Thymus (tissue), 11 donors: ENCODE data around the gene SAMD3. TPM values are rescaled to one million over a fixed set of nuclear protein-coding genes. Genes with fewer than 3 reads are reported as not detected.
"Not testable (repeated sequence)": the region's sequence is repeated elsewhere in the genome, so short reads cannot be mapped to it uniquely, and the experiment has no call there.

Experiments used
- DNase-seq, 9 donors: peaks; one replicate each; pipeline ENCODE4 v3.0.0-alpha.2; 2013; ENCODE audit warnings: low spot score in 9 of 9, low read depth in 6 of 9, missing footprints in 1 of 9
- H3K27ac ChIP-seq, 2 donors: one replicate each; pipeline ENCODE4 v1.5.1; 2013; ENCODE audit warnings: control low read depth in 1 of 2, low read depth in 1 of 2, low read length in 1 of 2, mild to moderate bottlenecking in 1 of 2, moderate library complexity in 1 of 2
- H3K27me3 ChIP-seq, 2 donors: one replicate each; pipeline ENCODE4 v1.5.1; 2013; ENCODE audit warnings: low read length in 1 of 2; ENCODE audit not compliant: control insufficient read depth in 2 of 2, insufficient read depth in 1 of 2
- H3K36me3 ChIP-seq, 2 donors: one replicate each; pipeline ENCODE4 v1.5.1; 2013; ENCODE audit warnings: low read length in 1 of 2, mild to moderate bottlenecking in 1 of 2, moderate library complexity in 1 of 2; ENCODE audit not compliant: control insufficient read depth in 2 of 2, insufficient read depth in 2 of 2
- H3K4me1 ChIP-seq, 2 donors: one replicate each; pipeline ENCODE4 v1.5.1; 2013; ENCODE audit warnings: low read length in 2 of 2; ENCODE audit not compliant: control insufficient read depth in 2 of 2, insufficient read depth in 2 of 2
- H3K4me3 ChIP-seq, 2 donors: one replicate each; pipeline ENCODE4 v1.5.1; 2013; ENCODE audit warnings: low read length in 2 of 2, control low read depth in 1 of 2, mild to moderate bottlenecking in 1 of 2
- H3K9me3 ChIP-seq, 2 donors: one replicate each; pipeline ENCODE4 v1.5.1; 2013; ENCODE audit warnings: low read length in 1 of 2, mild to moderate bottlenecking in 1 of 2; ENCODE audit not compliant: control insufficient read depth in 2 of 2, insufficient read depth in 1 of 2
- WGBS: extraction: QIAGEN DNeasy Blood & Tissue Kit; methylation state at CpG from one replicate; pipeline ENCODE4 v1.1.7; 2013; 5-methylcytosine and 5-hydroxymethylcytosine counted together
- polyA plus RNA-seq: library from polyadenylated mRNA; stranded (reverse); fragments of 200-250 nt; gene quantifications from one replicate; pipeline ENCODE4 v1.2.3, GENCODE V29; 2013
- total RNA-seq: library from RNA; stranded (reverse); fragments of 120-200 nt; gene quantifications from one replicate; pipeline ENCODE4 v1.2.4, GENCODE V29; 2013
- donor health status: healthy.

SAMD3 gene
- total and polyA plus RNA-seq, 2 donors, result 9.6 to 23.9 TPM

DNA sequence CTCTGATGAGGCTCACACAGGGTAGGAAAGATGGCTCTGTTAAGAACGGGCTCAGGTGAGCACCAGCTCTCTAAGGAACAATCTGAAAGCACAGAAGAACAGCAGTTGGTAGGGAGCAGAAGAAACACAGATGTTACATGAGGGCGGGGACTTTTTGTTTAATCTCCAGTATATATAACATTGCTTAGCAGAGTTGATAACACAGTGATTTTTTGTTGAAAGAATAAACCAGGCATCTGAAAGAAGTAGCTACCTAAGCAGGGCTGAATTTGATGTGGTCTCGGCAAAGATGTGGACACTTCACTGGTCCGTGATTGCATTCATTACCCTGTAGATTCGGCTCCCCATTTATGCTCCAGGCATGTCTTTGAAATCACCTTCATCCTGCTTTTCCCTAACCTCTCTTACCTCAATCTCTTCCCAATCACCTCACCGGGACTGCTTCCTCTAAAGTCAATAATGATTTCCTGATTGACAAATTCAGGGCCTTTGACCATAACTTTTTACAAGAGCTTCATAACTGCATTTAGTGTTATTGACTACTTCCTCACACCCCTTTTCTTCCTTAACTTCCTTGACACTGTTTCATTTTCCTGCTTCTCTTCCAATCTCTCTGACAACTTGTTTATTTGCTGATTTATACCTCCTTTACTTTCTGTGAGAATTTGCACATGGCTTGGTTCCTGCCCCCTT, 34.4 kb downstream of the SAMD3 start:
- H3K27me3 ChIP-seq, result no peaks in the 10 kb centered on the region
- no peak overlapping the region for H3K27ac ChIP-seq
- no peaks in the 10 kb centered on the region for H3K9me3 ChIP-seq
- WGBS, result 93% methylated on average over 6 of the region's 6 CpGs
- no peak for DNase-seq
- no peaks in the 10 kb centered on the region for H3K36me3 ChIP-seq
- H3K4me1 ChIP-seq, result peaks cover 0 to 3% of the 10 kb centered on the region in 2 donors
- H3K4me3 ChIP-seq, result no peak overlapping the region

DNA sequence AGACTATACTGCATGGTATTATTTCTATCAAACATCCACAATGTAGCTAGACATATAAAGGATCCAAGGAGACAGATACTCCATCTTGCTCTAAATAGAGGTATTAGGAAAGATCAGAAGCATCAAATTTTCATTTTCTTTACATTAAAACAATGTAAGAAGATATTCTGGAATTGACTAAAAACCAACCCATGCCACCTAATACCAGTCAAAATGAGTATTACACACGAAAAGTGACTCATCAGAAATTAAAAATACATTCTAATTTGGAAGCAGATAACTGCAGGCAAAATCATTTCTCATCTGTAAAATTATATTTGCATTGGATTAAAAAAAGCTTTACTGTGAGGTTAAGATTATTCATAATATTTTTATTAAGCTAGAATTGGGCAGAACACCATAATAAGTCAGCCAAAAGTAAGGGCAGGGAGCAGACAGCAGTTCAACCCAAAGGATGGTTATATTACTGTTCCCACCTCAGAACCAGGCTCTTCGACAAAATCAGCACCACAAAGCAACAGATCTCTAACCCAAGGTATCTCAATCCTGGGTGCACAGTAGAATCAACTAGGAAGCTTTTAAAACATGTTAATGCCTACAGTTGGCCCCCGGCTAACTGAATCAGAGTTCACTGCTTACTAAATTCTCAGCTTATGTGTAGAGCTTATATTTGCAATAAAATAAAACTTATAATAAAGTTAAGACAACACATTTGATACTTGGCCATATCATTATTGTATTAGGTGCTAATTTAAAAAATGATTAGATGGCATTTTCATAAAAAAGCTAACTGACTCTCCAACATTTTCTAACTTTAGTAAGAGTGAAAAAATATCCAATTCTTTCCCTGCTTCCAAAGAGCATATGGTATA, 35.2 kb downstream of the SAMD3 start:
- WGBS, result 94% methylated on average over 3 of the region's 3 CpGs
- H3K27me3 ChIP-seq, result no peaks in the 10 kb centered on the region
- peaks cover 0 to 3% of the 10 kb centered on the region in 2 donors for H3K4me1 ChIP-seq
- H3K36me3 ChIP-seq, result no peaks in the 10 kb centered on the region
- H3K27ac ChIP-seq, result no peak overlapping the region
- H3K4me3 ChIP-seq, result no peak overlapping the region
- DNase-seq, result no peak
- H3K9me3 ChIP-seq, result no peaks in the 10 kb centered on the region

DNA sequence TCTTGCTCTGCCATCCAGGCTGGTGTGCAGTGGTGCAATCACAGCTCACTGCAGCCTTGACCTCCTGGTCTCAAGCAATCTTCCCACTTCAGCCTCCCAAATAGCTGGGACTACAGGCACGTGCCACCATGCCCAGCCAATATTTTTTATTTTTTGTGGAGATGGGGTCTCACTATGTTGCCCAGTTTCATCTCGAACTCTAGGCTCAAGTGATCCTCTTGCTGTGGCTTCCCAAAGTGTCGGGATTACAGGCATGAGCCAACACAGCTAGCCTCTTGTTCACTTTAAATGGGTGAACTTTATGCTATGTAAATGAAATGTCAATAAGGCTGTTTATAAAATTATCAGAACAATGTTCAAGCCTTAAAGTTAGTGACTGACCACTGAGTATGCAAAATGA, 37.1 kb downstream of the SAMD3 start:
- Histone ChIP-seq H3K4me1 (peaks cover 0 to 3% of the 10 kb centered on the region in 2 donors), H3K27ac (no peak overlapping the region), H3K4me3 (no peak overlapping the region), H3K36me3 (peaks cover 0 to 4% of the 10 kb centered on the region in 2 donors), H3K27me3 (no peaks in the 10 kb centered on the region), H3K9me3 (no peaks in the 10 kb centered on the region)
- no peak for DNase-seq
- WGBS, result 96% methylated on average over 3 of the region's 3 CpGs

DNA sequence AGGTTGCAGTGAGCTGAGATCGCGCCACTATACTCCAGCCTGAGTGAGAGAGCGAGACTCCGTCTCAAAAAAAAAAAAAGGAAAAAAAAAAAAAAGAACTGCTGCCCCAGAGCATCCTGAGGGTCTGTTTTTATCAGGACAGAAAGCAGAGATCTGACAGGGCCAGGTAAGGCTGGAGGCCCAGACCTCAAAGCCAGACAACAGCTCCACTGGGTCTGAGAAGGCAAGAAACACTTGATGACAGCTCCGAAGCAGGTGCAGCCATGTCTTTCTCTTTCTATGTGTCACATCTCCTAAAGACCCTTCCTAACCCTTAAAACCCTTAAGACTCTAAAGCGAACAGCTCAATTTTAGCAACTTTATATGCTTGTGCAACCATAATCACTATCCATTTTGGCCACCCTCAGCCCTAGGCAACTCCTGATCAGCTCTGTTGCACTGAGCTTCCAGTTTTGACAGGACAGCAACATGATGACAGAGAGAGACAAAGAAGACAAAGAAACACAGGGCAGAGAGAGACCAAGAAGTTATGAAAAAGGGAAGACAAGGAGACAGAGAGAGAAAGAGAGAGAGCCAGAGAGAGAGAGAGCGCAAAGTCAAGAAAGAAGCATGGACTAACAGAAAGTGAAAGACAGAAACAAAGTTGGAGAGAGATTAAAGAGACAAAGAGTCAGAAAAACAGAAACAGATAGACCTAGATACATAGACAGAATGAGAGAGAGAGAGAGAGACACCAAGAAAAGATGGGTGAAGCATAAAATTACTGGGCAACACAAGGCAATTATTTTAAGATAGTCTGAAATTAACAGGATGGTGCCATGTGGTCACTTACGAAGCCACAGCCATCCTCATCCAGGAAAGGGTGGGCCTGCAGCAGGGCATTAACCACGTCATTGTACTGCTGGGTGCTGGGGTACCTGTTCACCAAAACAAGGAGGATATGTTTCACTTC, 39.2 kb downstream of the SAMD3 start:
- H3K27me3 ChIP-seq, result no peaks in the 10 kb centered on the region
- no peak overlapping the region for H3K4me3 ChIP-seq
- peaks cover 0 to 3% of the 10 kb centered on the region in 2 donors for H3K4me1 ChIP-seq
- H3K27ac ChIP-seq, result no peak overlapping the region
- no peaks in the 10 kb centered on the region for H3K9me3 ChIP-seq
- 82% methylated on average over 9 of the region's 9 CpGs for WGBS
- peak in 1 of 9 donors; percentile 31 for DNase-seq
- H3K36me3 ChIP-seq, result peaks cover 0 to 4% of the 10 kb centered on the region in 2 donors

DNA sequence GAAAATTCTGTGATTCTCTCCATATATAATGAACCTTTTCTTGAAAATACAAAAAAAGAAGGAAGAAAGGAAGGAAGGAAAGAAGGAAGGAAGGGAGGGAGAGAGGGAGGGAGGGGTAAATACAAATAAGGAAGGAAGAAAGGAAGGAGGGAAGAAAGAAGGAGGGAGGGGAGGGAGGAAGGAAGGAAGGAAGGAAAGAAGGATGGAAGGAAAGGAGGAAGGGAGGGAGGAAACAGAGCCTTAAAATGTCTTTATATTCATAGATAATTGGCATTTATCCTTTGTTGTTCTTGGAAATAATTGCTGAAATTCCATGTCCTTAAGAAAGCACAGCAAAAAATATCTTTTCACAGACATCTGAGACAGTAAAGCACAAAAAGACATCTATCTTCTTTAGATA, 40.3 kb downstream of the SAMD3 start:
- H3K4me1 ChIP-seq, result peaks cover 0 to 3% of the 10 kb centered on the region in 2 donors
- no peak overlapping the region for H3K4me3 ChIP-seq
- no peak for DNase-seq
- H3K27ac ChIP-seq, result no peak overlapping the region
- H3K36me3 ChIP-seq, result peaks cover 0 to 4% of the 10 kb centered on the region in 2 donors
- H3K9me3 ChIP-seq, result no peaks in the 10 kb centered on the region
- no peaks in the 10 kb centered on the region for H3K27me3 ChIP-seq

DNA sequence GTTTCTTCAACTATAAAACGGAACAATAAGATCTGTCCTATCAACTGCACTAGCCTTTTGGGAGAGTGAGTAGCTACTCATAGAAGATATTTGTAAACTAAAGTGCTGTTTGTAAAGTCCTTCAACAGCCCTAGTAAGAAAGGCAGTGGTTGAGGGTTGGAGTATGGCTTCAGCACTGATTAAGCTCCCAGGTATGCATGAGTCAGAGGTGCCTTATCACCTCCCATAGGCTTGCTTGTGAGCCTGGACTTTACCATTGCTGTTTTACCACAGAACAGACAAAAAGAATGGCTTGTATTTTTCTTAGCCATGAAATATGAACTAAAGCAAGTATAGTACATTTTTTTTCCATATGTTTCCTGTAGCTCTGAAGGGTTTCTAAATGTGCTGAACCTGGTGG, 44.1 kb downstream of the SAMD3 start:
- DNase-seq, result no peak
- Histone ChIP-seq H3K36me3 (peaks cover 0 to 4% of the 10 kb centered on the region in 2 donors), H3K4me1 (peaks cover 0 to 3% of the 10 kb centered on the region in 2 donors), H3K4me3 (no peak overlapping the region), H3K27ac (no peak overlapping the region), H3K27me3 (no peaks in the 10 kb centered on the region), H3K9me3 (no peaks in the 10 kb centered on the region)
- WGBS, result 89% methylated on average over 1 of the region's 1 CpG

DNA sequence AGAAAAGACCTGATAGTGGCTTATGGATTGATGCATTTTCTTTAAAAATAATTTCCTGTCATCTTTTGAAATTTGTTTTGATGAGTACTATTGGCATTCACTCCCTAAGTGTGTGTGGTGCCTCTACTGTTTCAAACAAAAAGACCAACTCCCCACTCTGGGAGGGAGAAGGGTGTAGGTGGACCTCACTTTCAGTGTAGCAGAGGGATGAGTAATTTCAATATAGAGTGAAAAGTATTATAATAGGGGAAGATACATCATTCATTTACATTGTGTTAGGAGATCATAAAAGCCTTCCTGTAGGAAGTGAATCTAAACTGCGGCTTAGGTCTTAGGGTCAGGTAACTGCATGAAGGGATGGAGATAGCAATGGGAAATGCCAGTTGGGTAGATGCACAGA, 46.4 kb downstream of the SAMD3 start:
- Histone ChIP-seq H3K36me3 (peaks cover 0 to 3% of the 10 kb centered on the region in 2 donors), H3K4me1 (no peaks in the 10 kb centered on the region), H3K27ac (no peak overlapping the region), H3K9me3 (no peaks in the 10 kb centered on the region), H3K4me3 (no peak overlapping the region), H3K27me3 (no peaks in the 10 kb centered on the region)
- no peak for DNase-seq
- 100% methylated on average over 1 of the region's 1 CpG for WGBS

DNA sequence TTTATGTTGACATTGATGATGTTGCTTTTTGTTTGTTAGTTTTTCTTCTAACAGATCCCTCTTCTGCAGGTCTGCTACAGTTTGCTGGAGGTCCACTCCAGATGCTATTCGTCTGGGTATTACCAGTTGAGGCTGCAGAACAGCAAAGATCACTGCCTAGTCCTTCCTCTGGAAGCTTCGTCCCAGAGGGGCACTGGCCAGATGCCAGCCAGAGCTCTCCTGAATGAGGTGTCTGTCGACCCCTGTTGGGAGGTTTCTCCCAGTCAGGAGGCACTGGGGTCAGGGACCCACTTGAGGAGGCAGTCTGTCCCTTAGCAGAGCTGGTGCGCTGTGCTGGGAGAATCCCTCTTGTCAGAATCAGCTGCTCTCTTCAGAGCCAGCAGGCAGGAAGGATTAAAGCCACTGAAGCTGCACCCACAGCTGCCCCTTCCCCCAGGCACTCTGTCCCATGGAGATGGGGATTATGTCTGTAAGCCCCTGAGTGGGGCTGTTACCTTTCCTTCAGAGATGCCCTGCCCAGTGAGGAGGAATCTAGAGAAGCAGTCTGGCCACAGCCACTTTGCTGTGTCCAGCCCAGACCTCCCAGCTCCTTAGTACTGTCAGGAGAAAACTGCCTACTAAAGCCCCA, 49.3 kb downstream of the SAMD3 start:
- WGBS, result 95% methylated on average over 4 of the region's 4 CpGs
- not testable (repeated sequence) for H3K9me3 ChIP-seq, DNase-seq

More for the DNA sequence above, 49.3 kb downstream of the SAMD3 start:
- not testable (repeated sequence) for H3K27me3 ChIP-seq, H3K27ac ChIP-seq, H3K4me3 ChIP-seq, H3K36me3 ChIP-seq, H3K4me1 ChIP-seq
